Aorta (tissue), 5 donors: ENCODE data around the gene CLASRP. TPM values are rescaled to one million over a fixed set of nuclear protein-coding genes. Genes with fewer than 3 reads are reported as not detected.

Experiments used
- ATAC-seq: fragments of 200-7000 bp; cut with Tn5 transposase; one replicate; pipeline ENCODE4 v1.9.1; 2022; ENCODE audit warnings: moderate library complexity; ENCODE audit not compliant: low FRiP score
- DNase-seq, 2 donors: peaks; one replicate each; pipeline ENCODE4 v3.0.0-alpha.2; 2020
- H3K27ac ChIP-seq, 2 donors: one replicate each; pipeline ENCODE4 v1.5.1; 2013; ENCODE audit warnings: low read length in 2 of 2, mild to moderate bottlenecking in 2 of 2, moderate library complexity in 2 of 2, control low read depth in 1 of 2, inconsistent platforms in 1 of 2, low read depth in 1 of 2
- H3K27me3 ChIP-seq, 2 donors: one replicate each; pipeline ENCODE4 v1.6.1; 2013; ENCODE audit warnings: control low read depth in 1 of 2, low read length in 1 of 2, mild to moderate bottlenecking in 1 of 2, moderate library complexity in 1 of 2; ENCODE audit not compliant: insufficient read depth in 2 of 2, control insufficient read depth in 1 of 2
- H3K36me3 ChIP-seq, 2 donors: one replicate each; pipeline ENCODE4 v1.6.1; 2013; ENCODE audit warnings: control low read depth in 1 of 2, low read length in 1 of 2, mild to moderate bottlenecking in 1 of 2; ENCODE audit not compliant: insufficient read depth in 2 of 2, control insufficient read depth in 1 of 2
- H3K4me1 ChIP-seq, 2 donors: one replicate each; pipeline ENCODE4 v1.6.1; 2013; ENCODE audit warnings: low read length in 2 of 2, control low read depth in 1 of 2, mild to moderate bottlenecking in 1 of 2, moderate library complexity in 1 of 2; ENCODE audit not compliant: insufficient read depth in 2 of 2, control insufficient read depth in 1 of 2
- H3K4me3 ChIP-seq, 2 donors: one replicate each; pipeline ENCODE4 v1.5.1; 2013; ENCODE audit warnings: low read length in 2 of 2, control low read depth in 1 of 2, mild to moderate bottlenecking in 1 of 2
- H3K9me3 ChIP-seq: one replicate; pipeline ENCODE4 v1.6.1; 2013; ENCODE audit warnings: mild to moderate bottlenecking, low read length; ENCODE audit not compliant: control insufficient read depth
- WGBS, 2 donors: extraction: QIAGEN DNeasy Blood & Tissue Kit; methylation state at CpG; one replicate each; pipeline ENCODE4 v1.1.7; 2013; 5-methylcytosine and 5-hydroxymethylcytosine counted together
- intact Hi-C, 2 donors: fragments of 100-400 bp; cut with DNase I; formaldehyde crosslinking; loops; one replicate each; pipeline versions ENCODE4 v1.14.2 to v1.15.0; 2022
- polyA plus RNA-seq, 2 donors: library from polyadenylated mRNA; stranded (reverse); fragments of 200-250 nt; gene quantifications; one replicate each; pipeline ENCODE4 v1.2.3, GENCODE V29; 2013
- total RNA-seq, 2 donors: library from RNA; stranded (reverse); fragmentation: NEBNext Ultra II Directional; extraction: Animal tissue kit (Norgen Biotek cat#: 25700); gene quantifications; one replicate each; pipeline ENCODE4 v1.2.1, GENCODE V29; 2021
- donor health status: healthy with polysubstance abuse.
- donor health status: Bipolar disorder and iron deficiency.
- donor health status: DM: no; HTN: no; CAD: no.
- donor health status: DM: no; HTN: no; CAD: no.
- donor health status: DM: yes; HTN: yes; CAD: no.

The CLASRP gene
- total and polyA plus RNA-seq, 4 donors = 18.2 to 209 (median 92.2) TPM

DNA sequence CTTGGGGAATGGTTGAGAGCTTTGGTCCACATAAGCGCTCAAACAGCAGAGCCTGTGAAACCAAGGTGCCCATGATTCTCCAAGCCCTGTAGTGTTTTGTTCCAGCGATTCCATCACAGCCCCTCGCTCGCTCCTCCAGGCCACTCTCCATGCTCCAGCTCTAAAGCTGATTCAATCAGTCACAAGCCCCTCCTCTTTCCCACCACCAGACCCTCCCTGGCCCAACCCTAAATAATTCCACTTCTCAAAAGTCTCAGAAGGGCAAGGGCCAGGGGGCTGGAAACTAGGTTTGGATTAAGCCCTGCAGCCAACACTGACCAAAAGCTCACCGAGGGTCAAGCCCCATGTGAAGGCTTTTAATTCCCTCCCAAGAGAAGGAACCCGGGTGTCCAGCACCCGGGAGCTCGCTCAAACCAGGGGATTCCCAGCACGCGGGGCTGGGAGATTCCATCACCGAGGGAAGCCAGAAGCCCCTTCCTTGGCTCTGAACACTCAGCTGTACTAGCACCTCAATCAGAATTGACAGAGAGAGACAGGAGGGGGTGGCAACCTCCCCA is 36.0 kb downstream of the CLASRP start:
- WGBS, 2 donors = 72 to 79% methylated on average over 11 of the region's 11 CpGs
- intact Hi-C loops = loop anchor here in 1 of 2 donors (5.0 kb wide), 1 partner anchor 38 kb away; the partner anchor contains the start of gene CLASRP
- no peak overlapping the region for H3K4me3 ChIP-seq

DNA sequence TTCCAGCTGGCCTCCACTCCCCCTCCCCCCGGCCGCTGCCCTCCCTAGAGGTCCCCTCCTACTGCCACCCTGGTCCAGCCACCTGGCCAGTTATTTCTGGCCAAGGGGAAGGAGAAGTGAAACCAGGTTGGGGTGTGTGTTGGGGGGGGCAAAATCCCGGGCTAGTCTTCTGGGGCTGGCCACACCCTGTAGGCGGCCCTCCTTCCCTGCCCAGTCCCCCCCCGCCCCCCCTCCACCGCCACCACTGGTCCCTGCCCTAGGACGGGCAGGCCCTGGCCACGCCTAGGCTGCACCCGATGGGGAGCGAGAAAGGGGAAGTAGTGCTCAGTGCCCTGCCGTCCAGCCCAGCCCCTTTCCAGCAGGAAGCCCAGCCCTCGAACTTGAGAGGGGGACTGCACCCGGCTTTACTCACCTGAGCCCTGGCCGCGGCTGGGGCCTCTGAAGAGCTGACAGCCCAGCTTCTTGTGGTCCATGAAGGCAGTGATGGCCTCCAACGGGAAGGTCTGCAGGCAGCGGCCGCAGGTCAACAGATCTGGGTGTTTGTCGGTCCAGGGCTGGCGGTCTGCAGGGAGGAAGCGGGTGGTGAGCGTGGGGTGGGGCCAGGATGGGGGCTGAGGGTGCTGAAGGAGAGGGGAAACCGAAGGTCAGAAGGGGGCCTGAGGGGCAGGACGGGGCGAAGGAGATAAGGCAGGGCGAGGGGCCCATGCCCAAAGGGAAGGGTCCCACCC is 36.6 kb downstream of the CLASRP start:
- Histone ChIP-seq H3K4me3 (no peak overlapping the region), H3K4me1 (no peaks in the 10 kb centered on the region), H3K27me3 (no peaks in the 10 kb centered on the region), H3K36me3 (peaks cover 0 to under 1% of the 10 kb centered on the region in 2 donors), H3K27ac (no peak overlapping the region), H3K9me3 (no peaks in the 10 kb centered on the region)
- ATAC-seq (peak; percentile 53), DNase-seq (peak; percentile 85 to 89)
- WGBS, 2 donors = 24% methylated on average over 20 to 26 of the region's 26 CpGs
- intact Hi-C loops = loop anchor here in 1 of 2 donors (5.0 kb wide), 1 partner anchor 38 kb away; the partner anchor contains the start of gene CLASRP

More for the DNA sequence above, 36.0 kb downstream of the CLASRP start:
- Histone ChIP-seq H3K27me3 (no peaks in the 10 kb centered on the region), H3K36me3 (peaks cover under 1 to 2% of the 10 kb centered on the region in 2 donors), H3K4me1 (no peaks in the 10 kb centered on the region), H3K9me3 (no peaks in the 10 kb centered on the region), H3K27ac (no peak overlapping the region)
- DNase-seq (no peak), ATAC-seq (no peak)

DNA sequence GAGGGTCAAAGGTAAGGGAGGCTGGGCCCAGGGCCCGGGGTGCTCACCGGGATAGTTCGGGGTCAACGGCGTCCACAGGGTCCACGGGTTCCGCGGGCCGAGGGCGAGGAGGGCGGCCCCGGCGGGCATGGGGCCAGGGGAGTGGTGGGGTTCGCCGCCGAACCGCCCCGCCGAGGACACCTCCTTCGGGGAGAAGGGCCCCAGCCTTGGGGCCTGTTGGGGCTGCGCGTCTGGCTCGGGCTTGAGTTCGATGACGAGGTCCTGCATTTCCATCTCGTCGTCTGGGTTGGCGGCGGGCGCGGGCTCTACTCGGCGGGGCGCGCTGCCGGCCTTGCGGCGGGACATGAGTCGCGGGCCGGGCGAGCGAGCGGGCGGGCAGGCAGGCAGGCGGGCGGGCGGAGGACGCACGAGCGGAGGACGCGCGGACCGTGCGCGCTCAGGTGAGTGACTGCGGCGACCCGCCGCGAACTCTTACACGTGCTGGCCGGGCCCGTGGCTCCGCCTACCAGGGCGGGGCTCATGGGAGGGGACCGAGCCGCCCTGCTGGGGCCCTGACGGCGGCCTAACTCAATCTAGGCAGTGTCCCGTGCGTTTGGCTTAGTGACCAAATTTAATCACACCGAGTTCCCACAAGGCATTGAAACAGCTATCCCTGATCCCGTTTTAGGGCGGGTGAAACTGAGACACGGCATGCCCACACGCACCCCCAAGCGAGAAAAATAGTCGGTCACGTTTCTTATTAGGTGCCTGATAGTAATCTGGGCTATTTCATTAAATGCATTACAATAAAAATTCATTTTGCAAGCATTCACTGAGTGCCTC is 37.4 kb downstream of the CLASRP start, which contains the start of gene ZNF296:
TSS of gene ZNF296 (minus strand) at position 450 of the 822 bp plus-strand sequence. CDS start at position 345, 105 bp downstream.
- peak; percentile 59 for ATAC-seq
- intact Hi-C loops = loop anchor here in 1 of 2 donors (5.0 kb wide), 1 partner anchor 39 kb away; the partner anchor contains the start of gene CLASRP
- H3K27me3 ChIP-seq = no peaks in the 10 kb centered on the region
- H3K27ac ChIP-seq = no peak within 1 kb of the TSS
- H3K4me3 ChIP-seq = no peak within 1 kb of the TSS
- peak; percentile 82 to 89 for DNase-seq
- H3K9me3 ChIP-seq = no peaks in the 10 kb centered on the region
- 2% methylated on average over 48 to 81 of the region's 81 CpGs for WGBS, 2 donors
- no peaks in the 10 kb centered on the region for H3K36me3 ChIP-seq
- no peaks in the 10 kb centered on the region for H3K4me1 ChIP-seq

DNA sequence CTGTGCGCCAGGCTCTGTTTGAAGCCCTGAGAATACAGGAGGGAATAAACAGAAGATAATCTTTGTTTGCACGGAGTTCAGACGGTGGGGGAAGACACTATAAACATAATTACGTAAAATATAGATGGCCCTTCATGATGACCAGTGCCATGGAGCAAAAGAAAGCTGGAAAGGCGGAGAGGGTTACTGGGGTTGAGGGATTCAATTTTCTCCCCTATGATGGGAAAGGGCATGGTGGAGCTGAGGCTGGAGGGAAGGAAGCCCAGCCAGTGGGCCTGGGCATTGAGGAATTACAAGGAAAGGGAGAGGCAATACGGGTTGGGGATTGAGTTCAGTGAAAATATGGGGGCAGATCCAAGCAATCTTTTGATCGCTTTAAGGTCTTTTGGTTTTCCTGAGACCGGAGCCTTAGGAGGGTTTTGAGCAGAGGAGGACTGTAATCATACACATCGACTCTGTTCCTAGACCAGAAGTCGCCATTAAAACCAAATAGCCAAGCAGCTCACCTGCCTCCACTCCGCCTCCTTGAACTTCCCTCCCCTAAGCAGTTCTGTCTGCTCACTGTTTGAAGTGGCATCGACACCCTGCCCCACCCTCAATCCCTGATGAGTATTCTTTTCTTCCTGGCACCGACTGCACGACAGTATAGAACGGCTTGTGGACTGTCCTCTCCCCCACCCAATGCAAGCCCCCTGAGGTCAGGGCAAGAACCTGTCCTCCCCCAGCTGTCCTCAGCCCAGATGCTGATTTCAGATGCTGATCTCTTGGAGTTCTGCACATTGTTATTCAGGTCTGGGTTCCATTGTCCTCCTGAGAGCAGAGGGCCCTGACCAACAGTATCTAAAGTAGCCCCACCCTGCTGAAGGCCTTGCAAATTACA is 38.2 kb downstream of the CLASRP start:
- WGBS, 2 donors = 78% methylated on average over 15 of the region's 15 CpGs
- H3K27ac ChIP-seq = no peak overlapping the region
- DNase-seq (no peak), ATAC-seq (no peak)
- intact Hi-C loops = loop anchor here in 1 of 2 donors (5.0 kb wide), 1 partner anchor 40 kb away; the partner anchor contains the start of gene CLASRP
- H3K4me3 ChIP-seq = no peak overlapping the region
- H3K36me3 ChIP-seq = no peaks in the 10 kb centered on the region
- H3K9me3 ChIP-seq = no peaks in the 10 kb centered on the region
- H3K27me3 ChIP-seq = no peaks in the 10 kb centered on the region
- H3K4me1 ChIP-seq = no peaks in the 10 kb centered on the region

DNA sequence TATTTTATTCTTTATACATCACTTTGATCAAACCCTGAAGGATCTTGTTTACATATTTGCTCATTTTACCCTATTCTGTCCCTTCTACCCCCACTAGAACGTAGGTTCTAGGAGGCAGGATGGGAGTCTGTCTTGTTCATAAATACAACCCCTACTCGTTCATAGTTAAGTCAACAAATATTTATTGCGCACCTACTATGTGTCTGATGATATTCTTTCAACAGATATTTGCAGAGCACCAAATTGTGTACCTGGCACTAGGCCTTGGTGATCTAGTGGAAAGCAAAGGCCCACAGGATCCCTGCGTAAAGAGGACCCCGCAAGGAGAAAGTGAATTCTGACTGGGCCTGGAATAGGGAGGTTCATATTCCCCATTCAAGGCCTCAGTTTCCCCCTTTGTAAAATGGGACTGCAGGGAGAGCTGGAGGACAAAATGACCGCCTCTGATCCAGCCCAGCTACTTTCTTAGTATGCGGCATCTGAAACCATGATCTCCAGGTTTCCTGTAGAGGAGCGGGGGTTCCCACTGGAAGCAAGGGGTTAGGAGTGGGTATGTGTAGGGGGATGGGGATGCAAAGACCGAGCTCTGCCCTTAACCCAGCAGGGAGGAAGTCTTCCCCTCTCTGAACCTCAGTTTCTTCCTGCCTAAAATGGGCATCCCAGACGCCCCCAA is 39.7 kb downstream of the CLASRP start:
- H3K4me1 ChIP-seq = no peaks in the 10 kb centered on the region
- no peaks in the 10 kb centered on the region for H3K9me3 ChIP-seq
- H3K36me3 ChIP-seq = no peaks in the 10 kb centered on the region
- peak overlapping the region in 1 of 2 donors; percentile 36 for H3K4me3 ChIP-seq
- WGBS, 2 donors = 54% methylated on average over 10 of the region's 10 CpGs
- no peak overlapping the region for H3K27ac ChIP-seq
- no peaks in the 10 kb centered on the region for H3K27me3 ChIP-seq
- intact Hi-C loops = loop anchor here in 1 of 2 donors (5.0 kb wide), 1 partner anchor 41 kb away; the partner anchor contains the start of gene CLASRP
- DNase-seq = no peak
- ATAC-seq = no peak

DNA sequence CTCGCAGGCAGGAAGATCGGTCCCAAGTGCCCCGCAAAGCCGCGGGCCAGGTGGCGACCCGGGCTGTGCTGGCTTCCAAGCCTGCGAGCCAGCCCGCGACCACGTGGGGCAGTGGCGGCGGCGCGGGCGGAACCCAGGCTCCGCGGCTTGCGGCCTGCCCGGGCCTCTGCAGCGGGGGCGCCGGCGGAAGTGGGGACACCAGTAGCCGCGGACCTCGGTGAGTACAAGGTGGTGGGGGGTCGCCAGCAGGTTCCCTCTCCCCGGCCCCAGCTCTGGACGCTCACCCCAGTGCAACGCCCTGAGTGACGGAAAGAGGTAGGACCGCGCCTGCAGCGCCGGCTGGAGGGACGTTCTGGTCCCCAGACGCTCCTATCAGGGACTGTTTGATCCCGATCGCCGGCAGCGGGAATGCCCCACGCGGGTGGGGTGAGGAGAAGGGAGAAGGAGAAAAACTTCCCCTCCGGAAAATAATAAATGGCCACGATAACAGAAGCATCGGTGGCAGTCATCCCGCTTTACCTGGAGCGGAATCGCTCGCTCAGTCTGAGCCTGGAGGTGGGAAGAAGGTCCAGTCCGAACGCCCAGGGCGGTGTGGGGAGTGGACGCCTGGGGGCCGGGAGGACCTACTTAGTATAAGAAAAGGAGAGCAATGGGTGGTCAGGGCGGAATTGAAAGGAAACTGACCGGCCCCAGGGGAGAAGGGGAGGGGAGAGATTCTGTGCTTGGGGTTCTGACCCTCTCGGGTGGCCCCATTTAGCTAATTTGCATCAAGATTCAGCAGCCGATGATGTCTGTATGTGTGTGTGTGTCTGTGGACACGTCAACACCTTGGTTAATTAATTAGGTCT is 40.4 kb downstream of the CLASRP start, which contains the start of gene GEMIN7:
TSS of gene GEMIN7 (plus strand) at position 198 of the 848 bp plus-strand sequence. CDS start 10,855 bp downstream, outside the sequence.
- Histone ChIP-seq H3K27me3 (no peaks in the 10 kb centered on the region), H3K4me1 (no peaks in the 10 kb centered on the region), H3K27ac (no peak within 1 kb of the TSS), H3K4me3 (peak within 1 kb of the TSS; percentile 36 to 88), H3K9me3 (no peaks in the 10 kb centered on the region), H3K36me3 (no peaks in the 10 kb centered on the region)
- WGBS, 2 donors = 0% methylated on average over 58 to 61 of the region's 61 CpGs
- DNase-seq (peak; percentile 76 to 91), ATAC-seq (peak; percentile 92)
- intact Hi-C loops = loop anchor here in 1 of 2 donors (5.0 kb wide), 1 partner anchor 42 kb away; the partner anchor contains the start of gene CLASRP

DNA sequence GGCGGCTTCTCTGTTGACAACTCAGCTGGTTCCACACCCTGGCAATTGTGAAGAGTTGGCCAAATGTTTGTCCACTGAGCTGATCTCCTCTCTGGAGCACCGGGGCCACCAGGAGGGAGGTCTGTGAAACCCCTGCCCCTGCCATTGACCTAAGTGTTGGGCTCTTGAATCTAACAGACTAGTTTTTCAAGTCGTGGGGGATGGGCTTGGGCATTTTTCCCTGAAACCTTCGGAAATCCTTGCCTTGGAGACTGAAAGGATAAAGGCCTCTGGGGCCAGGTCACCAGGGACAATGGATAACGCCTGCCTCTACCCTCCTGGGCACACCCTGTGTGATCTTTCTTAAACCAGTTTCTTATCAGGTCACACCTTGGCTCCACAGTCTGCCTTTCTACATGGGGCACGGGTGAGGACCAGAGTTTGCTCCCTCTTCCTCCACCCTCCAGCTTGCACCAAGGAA is 41.1 kb downstream of the CLASRP start:
- no peaks in the 10 kb centered on the region for H3K36me3 ChIP-seq
- DNase-seq = no peak
- no peaks in the 10 kb centered on the region for H3K9me3 ChIP-seq
- intact Hi-C loops = loop anchor here in 1 of 2 donors (5.0 kb wide), 1 partner anchor 43 kb away; the partner anchor contains the start of gene CLASRP
- H3K4me3 ChIP-seq = peak overlapping the region; percentile 36 to 88
- no peaks in the 10 kb centered on the region for H3K4me1 ChIP-seq
- no peak for ATAC-seq
- H3K27me3 ChIP-seq = no peaks in the 10 kb centered on the region
- no peak overlapping the region for H3K27ac ChIP-seq
- WGBS, 2 donors = 6 to 7% methylated on average over 6 of the region's 6 CpGs
